A673 (cell line): ENCODE results near the gene TSC22D3.

ENCODE experiments used
- CTCF ChIP-seq: fragments of 300-800, 200-600 bp; sonication (generic); conservative IDR thresholded peaks from 2 replicates; pipeline ENCODE4 v1.5.1; 2017; ENCODE audit warnings: low read depth, mild to moderate bottlenecking, antibody characterized with exemption, low read length, moderate library complexity, mixed read lengths
- EZH2 ChIP-seq: fragments of 200-600 bp; sonication (generic); IDR thresholded peaks from 2 replicates; pipeline ENCODE4 v1.6.1; 2017; ENCODE audit warnings: borderline replicate concordance, low read depth, mild to moderate bottlenecking, mixed read lengths, antibody characterized with exemption, low read length; ENCODE audit not compliant: poor library complexity, severe bottlenecking

GRCh38 chrX:107804427-107804826 lies 28.8 kb upstream of the TSC22D3 start:
- TF ChIP-seq CTCF: no peak
- TF ChIP-seq EZH2: no peak
